Measurements from ENCODE around the gene DNAH8. TPM values are rescaled to one million over a fixed set of nuclear protein-coding genes. Genes with fewer than 3 reads are reported as not detected.
"Not testable (repeated sequence)": the region's sequence is repeated elsewhere in the genome, so short reads cannot be mapped to it uniquely, and the experiment has no call there.

The DNAH8 gene
- total RNA-seq, 4 donors from 2014 or later, result 0.22 TPM; not detected in 3

GRCh38 chr6:38695227-38695900 lies 19.7 kb upstream of the DNAH8 start:
- peaks cover 0 to 10% (median 2%) of the 10 kb centered on the region in 4 donors for H3K9me3 ChIP-seq
- no peak for DNase-seq (ENCODE audit: low spot score in 2 of 2)
- TF ChIP-seq, protein P1, sequence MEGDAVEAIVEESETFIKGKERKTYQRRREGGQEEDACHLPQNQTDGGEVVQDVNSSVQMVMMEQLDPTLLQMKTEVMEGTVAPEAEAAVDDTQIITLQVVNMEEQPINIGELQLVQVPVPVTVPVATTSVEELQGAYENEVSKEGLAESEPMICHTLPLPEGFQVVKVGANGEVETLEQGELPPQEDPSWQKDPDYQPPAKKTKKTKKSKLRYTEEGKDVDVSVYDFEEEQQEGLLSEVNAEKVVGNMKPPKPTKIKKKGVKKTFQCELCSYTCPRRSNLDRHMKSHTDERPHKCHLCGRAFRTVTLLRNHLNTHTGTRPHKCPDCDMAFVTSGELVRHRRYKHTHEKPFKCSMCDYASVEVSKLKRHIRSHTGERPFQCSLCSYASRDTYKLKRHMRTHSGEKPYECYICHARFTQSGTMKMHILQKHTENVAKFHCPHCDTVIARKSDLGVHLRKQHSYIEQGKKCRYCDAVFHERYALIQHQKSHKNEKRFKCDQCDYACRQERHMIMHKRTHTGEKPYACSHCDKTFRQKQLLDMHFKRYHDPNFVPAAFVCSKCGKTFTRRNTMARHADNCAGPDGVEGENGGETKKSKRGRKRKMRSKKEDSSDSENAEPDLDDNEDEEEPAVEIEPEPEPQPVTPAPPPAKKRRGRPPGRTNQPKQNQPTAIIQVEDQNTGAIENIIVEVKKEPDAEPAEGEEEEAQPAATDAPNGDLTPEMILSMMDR (IDR thresholded peaks at IDR 0.05), result no peak
- TF ChIP-seq EP300 (IDR thresholded peaks at IDR 0.05) (no peak), POLR2A (IDR thresholded peaks at IDR 0.05) (no peak)
- H3K27me3 ChIP-seq, result no peaks in the 10 kb centered on the region
- H3K4me1 ChIP-seq, result peaks cover 0 to 6% (median 0%) of the 10 kb centered on the region in 4 donors
- no peak overlapping the region for H3K4me3 ChIP-seq
- H3K27ac ChIP-seq, result no peak overlapping the region
- 98% methylated on average over 2 of the region's 2 CpGs for WGBS, 2 donors
- peaks cover 0 to 12% (median 0%) of the 10 kb centered on the region in 3 donors for H3K36me3 ChIP-seq

- TF ChIP-seq EP300 (IDR thresholded peaks at IDR 0.05), result no peak
- TF ChIP-seq POLR2A (IDR thresholded peaks at IDR 0.05), result no peak
- TF ChIP-seq, protein P1 (IDR thresholded peaks at IDR 0.05), result no peak
- Histone ChIP-seq H3K36me3 (peaks cover 0 to 17% (median 0%) of the 10 kb centered on the region in 3 donors), H3K27ac (no peak overlapping the region), H3K27me3 (no peaks in the 10 kb centered on the region), H3K9me3 (peaks cover 0 to 16% (median 4%) of the 10 kb centered on the region in 4 donors), H3K4me1 (peaks cover 0 to 6% (median 0%) of the 10 kb centered on the region in 4 donors), H3K4me3 (no peak overlapping the region)
- 68 to 79% methylated on average over 1 of the region's 1 CpG for WGBS, 2 donors
- DNase-seq (ENCODE audit: low spot score in 2 of 2), result no peak
These were observed 19.2 kb upstream of the DNAH8 start for GRCh38 chr6:38695933-38696332.

DNA sequence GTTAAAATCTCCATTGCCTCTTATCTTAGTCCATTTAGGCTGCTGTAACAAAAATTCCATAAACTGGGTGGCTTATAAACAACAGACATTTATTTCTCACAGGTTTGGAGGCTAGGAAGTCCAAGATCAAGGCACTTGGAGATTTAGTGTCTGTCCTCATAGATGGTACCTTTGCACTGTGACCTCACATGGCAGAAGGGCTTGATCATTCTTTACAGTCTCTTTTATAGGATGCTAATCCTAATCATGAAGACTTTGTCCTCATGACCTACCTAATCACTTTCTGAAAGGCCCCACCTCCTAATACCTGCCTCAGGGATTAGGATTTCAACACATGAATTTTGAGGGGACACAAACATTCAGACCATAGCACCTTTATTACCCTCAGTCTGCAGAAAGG lies 18.8 kb upstream of the DNAH8 start:
- H3K9me3 ChIP-seq, result peaks cover 0 to 18% (median 4%) of the 10 kb centered on the region in 4 donors
- H3K36me3 ChIP-seq, result peaks cover 0 to 22% (median 0%) of the 10 kb centered on the region in 3 donors

DNA sequence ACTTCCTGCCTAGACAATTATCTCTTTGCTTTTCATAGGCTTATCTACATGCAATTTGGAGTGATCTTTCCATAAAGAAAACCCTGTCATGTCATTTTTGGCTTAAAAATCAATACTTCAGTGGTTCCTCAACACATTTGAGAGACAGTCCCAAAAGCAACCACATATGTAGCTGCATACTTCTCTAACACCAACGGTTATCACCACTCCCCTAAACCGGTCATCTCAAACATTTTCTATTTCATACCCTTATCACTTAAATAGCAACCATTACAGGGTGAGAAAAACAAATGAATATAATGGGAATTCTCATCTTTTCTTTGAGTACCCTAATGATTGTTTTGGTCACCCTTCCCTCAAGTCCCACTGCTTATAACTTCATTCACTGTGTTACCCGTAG lies 17.3 kb upstream of the DNAH8 start:
- WGBS, 2 donors, result 84 to 89% methylated on average over 3 of the region's 3 CpGs
- peaks cover 0 to 24% (median 0%) of the 10 kb centered on the region in 3 donors for H3K36me3 ChIP-seq
- H3K4me3 ChIP-seq, result no peak overlapping the region
- DNase-seq (ENCODE audit: low spot score in 2 of 2), result no peak
- H3K9me3 ChIP-seq, result peaks cover 0 to 18% (median 4%) of the 10 kb centered on the region in 4 donors
- H3K27me3 ChIP-seq, result no peaks in the 10 kb centered on the region
- peaks cover 0 to 16% (median 0%) of the 10 kb centered on the region in 4 donors for H3K4me1 ChIP-seq
- TF ChIP-seq POLR2A (IDR thresholded peaks at IDR 0.05) (no peak), EP300 (IDR thresholded peaks at IDR 0.05) (no peak)
- TF ChIP-seq, protein P1 (IDR thresholded peaks at IDR 0.05), result no peak
- H3K27ac ChIP-seq, result no peak overlapping the region

More for the DNA sequence above, 18.8 kb upstream of the DNAH8 start:
- TF ChIP-seq EP300 (IDR thresholded peaks at IDR 0.05) (no peak), POLR2A (IDR thresholded peaks at IDR 0.05) (no peak)
- TF ChIP-seq, protein P1 (IDR thresholded peaks at IDR 0.05), result no peak
- DNase-seq (ENCODE audit: low spot score in 2 of 2), result no peak
- Histone ChIP-seq H3K27ac (no peak overlapping the region), H3K4me1 (peaks cover 0 to 8% (median 0%) of the 10 kb centered on the region in 4 donors), H3K4me3 (no peak overlapping the region), H3K27me3 (no peaks in the 10 kb centered on the region)

DNA sequence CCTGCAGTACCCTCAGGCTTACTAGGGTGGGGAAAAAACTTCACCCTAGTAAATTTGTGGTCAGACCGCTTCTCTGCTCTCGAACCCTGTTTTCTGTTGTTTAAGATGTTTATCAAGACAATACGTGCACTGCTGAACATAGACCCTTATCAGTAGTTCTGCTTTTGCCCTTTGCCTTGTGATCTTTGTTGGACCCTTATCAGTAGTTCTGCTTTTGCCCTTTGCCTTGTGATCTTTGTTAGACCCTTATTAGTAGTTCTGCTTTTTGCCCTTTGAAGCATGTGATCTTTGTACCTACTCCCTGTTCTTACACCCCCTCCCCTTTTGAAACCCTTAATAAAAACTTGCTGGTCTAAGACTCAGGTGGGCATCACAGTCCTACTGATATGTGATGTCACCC lies 15.4 kb upstream of the DNAH8 start:
- Histone ChIP-seq H3K9me3 (peaks cover 0 to 18% (median 4%) of the 10 kb centered on the region in 4 donors), H3K36me3 (peaks cover 0 to 24% (median 0%) of the 10 kb centered on the region in 3 donors), H3K4me1 (peaks cover 0 to 16% (median 0%) of the 10 kb centered on the region in 4 donors)
- not testable (repeated sequence) for H3K27me3 ChIP-seq; DNase-seq (ENCODE audit: low spot score in 2 of 2); H3K4me3 ChIP-seq; H3K27ac ChIP-seq
- 94 to 97% methylated on average over 3 of the region's 3 CpGs for WGBS, 2 donors

Data from tibial nerve (tissue), 4 donors.